ENCODE data around the gene SH2D4B. TPM values are rescaled to one million over a fixed set of nuclear protein-coding genes. Genes with fewer than 3 reads are reported as not detected.

The SH2D4B gene
- total RNA-seq, 1 donor, result under 0.01 TPM

DNA sequence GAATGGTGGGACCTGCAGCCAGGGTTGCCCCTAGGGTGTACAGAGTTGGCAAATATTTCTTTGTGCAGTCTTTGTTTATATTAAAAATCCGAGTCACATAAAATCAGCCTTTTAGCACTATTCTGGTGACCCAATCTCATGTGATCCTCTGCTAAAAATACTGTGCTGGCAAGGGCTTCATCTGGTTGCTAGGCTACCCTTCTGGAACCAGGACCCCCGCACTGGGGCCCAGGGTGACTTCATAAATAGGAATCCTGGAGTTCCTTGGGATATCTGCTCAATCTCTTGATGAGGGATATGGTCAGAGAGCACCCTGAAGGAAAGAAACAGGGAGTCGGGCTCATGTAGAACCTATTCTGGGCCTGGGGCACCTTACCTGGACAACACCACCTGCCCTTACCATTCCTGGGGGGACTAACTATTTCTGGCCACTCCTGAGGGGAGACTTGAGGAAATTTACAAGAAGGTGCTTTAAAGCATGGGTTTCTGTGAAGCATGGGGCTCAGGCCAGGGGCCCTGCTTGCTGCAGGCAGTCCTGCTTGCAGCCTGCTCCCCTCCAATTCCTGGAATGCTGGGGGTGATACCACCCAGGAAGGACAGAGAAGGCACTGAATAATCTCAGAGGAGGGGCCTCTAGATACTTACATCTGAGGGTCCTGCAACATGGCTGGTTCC, 44.7 kb downstream of the SH2D4B start:
- DNase-seq (ENCODE audit: low read depth in 2 of 3, low spot score in 2 of 3), result no peak

DNA sequence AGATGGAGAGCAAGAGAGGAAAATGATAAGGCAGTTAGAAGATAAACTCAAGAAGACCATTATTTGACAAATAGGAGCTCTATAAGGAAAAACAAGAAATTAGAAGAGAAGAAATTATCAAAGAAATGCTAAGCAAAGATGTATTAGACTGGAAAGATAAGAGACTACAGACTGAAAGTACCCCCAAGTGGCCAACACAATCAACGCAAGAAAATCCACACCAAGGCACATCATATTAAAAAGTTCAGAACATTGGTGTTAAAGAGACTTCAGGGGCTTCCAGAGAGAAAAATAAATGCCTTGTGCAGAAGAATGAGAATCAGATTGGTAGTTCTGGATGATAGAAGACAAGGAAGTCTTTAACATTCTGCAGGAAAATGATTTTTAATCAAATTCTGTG, 46.0 kb downstream of the SH2D4B start:
- no peak for DNase-seq (ENCODE audit: low read depth in 2 of 3, low spot score in 2 of 3)

DNA sequence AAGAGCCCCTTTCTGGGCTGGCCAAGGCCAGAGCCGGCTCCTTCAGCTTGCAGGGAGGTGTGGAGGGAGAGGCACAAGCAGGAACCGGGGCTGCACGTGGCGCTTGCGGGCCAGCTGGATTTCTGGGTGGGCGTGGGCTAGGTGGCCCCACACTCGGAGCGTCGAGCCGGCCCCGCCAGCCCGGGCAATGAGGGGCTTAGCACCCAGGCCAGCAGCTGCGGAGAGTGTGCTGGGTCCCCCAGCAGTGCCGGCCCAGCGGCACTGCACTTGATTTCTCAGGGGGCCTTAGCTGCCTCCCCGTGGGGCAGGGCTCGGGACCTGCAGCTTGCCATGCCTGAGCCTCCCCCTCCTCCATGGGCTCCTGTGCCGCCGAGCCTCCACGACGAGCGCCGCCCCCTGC, 48.1 kb downstream of the SH2D4B start:
- no peak for DNase-seq (ENCODE audit: low read depth in 2 of 3, low spot score in 2 of 3)

DNA sequence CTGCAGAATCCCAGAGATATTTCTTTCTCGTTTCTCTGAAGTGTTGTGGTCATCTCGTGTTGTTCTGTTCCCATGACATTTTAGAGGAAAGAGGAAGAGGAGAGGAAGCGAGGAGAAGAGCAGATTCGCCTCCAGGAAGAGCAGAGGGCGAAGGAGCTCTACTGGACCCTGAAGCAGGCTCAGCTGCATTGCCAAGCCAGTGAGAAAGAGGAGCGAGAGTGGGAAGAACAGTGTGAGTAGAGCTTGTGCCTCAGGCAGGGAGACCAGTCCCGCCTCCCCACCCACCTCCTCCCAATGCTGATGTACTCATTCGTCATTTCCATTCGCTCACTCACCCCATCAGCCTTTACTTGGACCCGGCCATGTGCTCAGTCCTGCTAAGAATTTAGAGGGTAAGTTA, 50.8 kb downstream of the SH2D4B start:
- DNase-seq (ENCODE audit: low read depth in 2 of 3, low spot score in 2 of 3), result no peak

DNA sequence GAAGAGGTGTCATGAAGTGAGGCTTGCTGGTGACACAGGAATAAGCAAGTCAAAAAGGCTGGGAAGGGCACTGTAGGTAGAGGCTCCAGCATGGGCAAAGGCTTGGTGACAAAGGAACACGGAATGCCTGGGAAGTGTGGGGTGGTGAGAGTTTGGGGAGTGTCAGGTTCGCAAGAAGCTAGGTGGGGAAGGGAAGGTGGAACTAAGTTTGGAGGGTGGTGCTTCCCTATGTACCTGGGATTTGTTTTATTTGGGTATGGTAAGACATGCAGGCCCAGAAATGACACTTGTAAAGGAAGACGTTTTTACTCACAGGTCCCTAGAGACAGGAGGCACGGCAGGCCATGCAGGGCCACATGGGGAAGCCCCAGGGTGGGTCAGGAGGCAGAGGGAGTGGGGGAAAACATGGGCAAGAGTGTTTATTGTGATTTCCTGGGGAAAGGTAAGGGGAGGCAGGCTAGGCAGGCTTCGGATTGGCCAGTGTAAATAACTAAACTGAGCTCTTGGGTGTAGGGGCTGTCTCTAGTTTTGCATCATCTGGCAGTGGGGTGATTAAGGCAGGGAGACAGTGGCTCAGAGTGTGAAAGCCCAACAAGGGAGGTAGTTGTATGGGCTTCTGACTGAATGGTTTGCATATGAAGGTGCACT, 52.1 kb downstream of the SH2D4B start:
- DNase-seq (ENCODE audit: low read depth in 2 of 3, low spot score in 2 of 3), result no peak

DNA sequence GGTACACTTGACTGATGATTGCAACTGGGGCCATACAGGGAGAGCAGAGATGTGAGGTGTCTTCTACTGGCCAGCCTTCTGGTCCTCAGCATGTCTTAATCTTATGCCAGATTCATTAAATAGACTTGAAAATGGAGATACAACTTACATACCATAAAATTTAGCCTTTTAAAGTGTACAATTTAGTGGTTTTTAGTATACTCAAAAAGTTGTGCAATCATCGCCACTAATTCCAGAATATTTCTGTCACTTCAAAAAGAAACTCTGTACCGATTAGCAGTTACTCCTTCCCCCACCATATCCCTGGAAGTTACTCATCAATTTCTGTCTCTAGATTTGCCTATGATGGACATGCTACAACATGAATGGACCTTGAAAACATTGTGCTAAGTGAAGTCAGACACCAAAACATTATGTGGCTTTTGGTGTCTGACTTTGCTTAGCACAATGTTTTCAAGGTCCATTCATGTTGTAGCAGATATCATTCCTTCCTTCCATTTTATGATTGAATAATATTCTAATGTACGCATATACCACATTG, 53.0 kb downstream of the SH2D4B start:
- DNase-seq (ENCODE audit: low read depth in 2 of 3, low spot score in 2 of 3), result no peak

DNA sequence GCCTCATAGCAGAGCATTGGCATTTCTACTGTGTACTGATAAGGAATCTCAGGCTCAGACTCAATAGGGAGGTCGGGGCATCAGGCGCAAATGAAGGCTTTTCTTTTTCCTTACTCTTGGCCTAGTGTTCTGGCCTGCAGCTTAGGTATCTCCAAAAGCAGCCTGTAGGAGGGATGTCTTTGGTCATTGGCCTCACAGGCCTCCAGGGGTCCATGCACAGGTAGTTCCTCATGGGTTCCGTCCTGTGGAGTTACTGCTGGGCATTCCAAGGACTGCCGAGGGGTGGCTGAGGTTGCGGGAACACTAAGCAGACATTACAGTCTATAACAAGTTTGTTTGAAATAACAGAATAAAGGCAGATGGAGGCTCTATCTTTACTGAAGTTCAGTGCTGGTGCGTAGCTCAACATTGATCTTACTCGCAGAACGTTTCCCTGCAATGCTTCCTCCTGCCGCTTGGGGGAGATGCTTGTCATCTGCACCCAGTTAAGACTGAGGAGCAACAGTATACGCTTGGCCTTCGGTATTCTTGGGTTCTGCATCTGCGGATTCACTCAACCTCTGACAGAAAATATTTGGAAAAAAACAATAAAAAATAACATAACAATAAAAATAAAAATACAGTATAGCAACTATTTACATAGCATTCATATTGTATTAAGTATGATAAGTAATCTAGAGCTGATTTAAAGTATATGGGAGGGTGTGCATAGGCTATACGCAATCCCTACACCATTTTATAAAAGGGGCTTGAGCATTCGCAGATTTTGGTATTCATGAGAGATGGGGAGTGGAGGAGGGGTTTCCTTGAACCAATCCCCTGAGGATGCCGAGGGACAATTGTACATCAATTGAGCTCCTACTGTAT, 58.9 kb downstream of the SH2D4B start:
- DNase-seq (ENCODE audit: low read depth in 2 of 3, low spot score in 2 of 3), result peak in 2 of 3 donors; percentile 35 to 55

DNA sequence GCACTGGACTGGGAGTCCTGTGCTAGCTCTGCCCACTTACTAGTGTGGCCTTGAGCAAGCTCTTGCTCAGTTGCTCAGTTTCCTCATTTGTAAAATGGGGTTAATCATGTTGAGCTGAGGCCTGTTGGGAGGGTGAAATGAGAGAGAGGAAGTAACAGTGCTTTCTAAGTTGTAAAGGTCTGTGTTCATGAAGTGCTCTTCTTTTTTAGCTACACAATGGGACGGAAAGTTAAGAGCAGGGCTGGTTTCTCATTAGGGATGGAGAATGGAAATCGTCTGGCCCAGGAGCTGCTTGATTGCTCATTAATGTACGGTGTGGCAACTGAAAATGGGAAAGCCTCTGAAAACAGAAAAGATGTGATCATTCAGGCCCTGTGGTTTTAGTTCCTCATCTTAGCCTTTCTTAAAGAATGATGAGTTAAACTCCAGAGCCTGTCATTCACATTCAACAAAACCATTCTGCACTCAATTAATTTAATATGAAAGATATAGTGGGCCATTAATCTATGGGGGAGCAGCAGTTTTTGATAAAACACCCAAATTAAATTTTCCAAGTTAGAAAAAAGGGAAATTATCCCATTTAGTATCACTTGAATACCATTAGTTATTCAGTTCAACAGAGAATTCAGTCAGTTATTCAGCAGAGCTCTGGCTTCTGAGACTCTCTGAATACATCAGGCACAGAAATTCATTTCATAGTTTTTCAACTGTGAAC, 60.5 kb downstream of the SH2D4B start:
- peak in 1 of 3 donors; percentile 20 for DNase-seq (ENCODE audit: low read depth in 2 of 3, low spot score in 2 of 3)

DNA sequence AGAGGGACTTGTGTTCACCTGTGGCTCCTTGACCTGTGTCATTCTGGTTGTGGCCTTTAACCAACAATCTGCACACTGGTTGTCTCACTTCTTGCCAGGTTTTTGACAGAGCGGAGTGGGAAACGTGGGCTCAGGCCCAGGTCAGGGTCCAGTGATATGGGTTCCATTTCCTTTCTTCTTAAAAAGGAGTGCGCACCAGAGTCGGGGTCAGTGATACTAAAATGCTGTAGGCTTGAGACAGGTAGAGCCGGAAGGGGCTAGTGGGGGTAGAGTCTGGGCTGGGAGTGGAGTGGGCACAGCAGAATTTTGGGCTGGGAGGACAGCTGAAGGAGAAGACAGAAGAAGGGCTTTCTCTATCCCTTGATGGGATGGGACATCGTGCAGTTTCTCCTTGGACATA, 61.2 kb downstream of the SH2D4B start:
- no peak for DNase-seq (ENCODE audit: low read depth in 2 of 3, low spot score in 2 of 3)

DNA sequence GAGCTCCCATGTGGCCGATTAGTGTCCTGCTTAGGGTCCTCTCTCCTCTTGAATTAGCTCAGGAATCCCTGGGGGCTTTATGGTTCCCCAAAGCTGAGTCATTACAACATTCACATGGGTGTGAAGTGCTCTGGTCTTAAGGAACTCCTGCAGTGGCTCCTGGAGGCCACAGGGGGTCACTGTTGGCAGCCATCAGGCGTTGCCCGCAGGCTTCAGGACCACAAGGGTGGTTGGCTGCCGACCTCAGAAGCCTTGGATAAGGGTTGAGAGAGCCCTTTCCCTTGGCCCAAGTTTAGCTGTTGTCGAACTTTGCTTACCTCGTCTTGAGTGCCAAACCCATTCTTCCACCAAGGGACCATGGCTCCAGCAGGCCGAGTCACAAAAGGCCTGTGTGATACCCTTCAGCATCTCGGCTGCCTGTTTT, 61.7 kb downstream of the SH2D4B start:
- peak in 2 of 3 donors; percentile 72 to 81 for DNase-seq (ENCODE audit: low read depth in 2 of 3, low spot score in 2 of 3)

DNA sequence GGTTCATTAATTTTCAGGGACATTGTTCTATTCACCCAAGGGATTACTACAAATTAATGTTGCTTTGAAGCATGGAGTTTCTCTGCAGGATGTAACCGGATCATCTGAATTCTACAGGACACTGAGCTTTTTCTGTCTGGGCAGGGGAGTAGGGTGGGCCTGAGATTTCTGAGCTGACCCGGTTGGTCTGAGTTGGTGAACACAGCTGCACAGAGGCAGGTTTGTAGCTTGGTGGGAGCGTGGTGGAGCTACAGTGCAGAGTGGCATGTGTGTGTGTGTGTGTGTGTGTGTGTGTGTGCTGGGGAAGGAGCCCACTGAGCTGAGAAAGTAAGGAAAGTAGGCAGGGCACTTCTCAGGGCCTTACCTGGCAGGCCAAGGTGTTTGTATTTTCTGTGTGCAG, 62.6 kb downstream of the SH2D4B start:
- DNase-seq (ENCODE audit: low read depth in 2 of 3, low spot score in 2 of 3), result no peak

DNA sequence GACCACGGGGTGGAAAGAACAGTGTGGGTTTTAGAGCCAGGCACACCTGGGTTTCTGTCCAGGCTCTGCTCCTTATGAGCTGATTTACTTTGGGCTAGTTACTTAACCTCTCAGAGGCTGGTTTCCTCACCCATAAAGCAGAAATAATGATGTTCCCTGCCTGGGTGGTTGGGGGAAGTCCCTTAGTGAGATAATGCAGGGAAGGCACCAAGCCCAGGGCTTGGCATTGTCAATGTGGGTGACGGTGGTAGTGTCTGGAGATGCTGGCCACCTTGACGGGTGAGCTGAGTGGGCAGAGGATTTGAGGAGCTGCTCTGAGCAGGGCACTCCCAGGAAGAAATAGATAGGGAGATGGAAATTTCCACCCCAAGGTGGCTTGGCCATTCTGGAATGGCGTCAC, 65.2 kb downstream of the SH2D4B start:
- DNase-seq (ENCODE audit: low read depth in 2 of 3, low spot score in 2 of 3), result no peak

DNA sequence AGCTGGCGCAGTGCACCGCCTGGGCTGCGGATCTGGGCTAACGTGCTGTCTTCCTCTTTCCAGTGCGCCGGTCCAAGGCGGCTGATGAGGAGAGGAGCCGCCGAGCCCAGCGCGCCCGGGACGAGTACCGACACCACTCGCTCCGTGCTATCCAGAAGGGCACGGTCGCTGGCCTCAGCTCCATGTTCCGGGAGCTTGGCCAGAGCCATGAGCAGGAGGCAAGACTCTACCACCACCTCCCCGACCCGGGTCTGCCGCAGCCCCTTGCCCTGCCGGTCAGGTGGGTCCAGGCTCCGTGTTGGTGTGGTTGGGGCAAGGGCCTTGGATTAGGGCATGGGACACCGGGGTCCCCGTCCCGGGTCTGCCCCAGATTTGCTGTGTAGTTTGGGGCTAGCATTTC, 65.8 kb downstream of the SH2D4B start:
- no peak for DNase-seq (ENCODE audit: low read depth in 2 of 3, low spot score in 2 of 3)

DNA sequence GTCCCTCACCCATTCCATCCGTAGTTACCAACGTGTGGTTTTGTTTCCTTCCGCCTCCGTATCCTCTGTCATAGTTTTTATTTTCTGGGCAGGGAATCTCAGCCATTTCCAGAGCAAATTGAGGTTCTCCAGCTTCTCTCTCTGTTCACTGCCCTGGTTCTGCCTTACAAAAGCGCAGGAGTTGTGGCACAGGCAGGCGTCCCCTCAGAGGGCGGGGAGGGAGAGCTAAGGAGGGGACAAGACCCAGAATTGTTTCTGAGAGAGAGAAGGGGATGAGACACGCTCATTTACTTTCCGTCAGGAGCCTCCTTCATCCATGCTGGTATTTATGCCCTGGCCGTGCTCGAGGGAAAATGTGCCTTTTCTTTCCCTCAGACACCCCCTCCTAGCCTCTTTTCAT, 71.0 kb downstream of the SH2D4B start:
- no peak for DNase-seq (ENCODE audit: low read depth in 2 of 3, low spot score in 2 of 3)

DNA sequence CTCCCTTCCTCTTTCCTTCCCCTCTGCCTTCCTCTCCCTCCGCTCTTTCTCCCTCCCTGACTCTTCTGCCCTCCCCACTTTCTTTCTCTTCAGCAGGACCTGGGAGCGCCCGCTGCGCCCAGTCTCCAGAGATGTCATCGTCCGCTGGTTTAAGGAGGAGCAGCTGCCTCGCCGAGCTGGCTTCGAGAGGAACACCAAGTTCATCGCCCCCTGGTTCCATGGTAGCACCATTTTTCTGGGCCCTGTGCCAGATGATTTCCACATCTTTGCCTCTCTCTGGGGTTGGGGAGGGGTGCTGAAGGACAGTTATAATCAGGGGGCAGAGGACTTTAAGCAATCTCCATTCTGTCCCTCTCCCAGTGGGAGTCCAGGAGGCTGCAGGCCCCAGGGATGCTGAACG, 71.6 kb downstream of the SH2D4B start:
- no peak for DNase-seq (ENCODE audit: low read depth in 2 of 3, low spot score in 2 of 3)

DNA sequence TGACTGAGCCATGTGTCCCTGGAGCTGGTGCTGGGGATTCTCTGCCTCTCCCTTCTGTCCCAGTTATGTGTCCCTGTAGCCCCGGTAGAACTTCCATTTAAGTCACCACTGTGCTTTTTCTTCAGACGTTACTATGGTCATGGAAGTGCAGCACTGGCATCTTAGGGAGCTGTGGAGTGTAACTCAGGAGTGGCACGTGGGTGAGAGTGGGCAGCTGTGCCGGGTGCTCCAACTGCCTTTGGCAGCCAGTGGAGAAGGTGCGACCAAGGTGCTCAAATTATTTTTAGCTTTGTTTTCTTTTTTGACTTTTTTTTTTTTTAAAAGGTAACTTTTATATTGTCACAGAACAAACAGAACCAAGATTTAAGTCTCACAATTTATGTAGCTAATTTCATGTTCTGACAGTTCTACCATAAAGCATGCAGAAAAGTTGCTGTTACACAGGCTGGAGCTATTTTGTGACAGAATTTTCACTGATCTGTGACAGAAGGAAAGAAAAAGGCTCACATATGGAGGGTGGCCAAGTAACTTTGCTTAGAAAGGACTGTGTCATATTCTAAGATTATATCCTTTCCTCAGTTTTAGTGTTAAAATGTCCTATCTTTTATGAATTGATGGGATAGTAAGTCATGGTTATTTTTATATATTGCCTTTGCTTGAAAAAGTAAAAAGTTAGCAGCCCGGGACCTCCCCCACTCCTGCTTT, 73.9 kb downstream of the SH2D4B start:
- no peak for DNase-seq (ENCODE audit: low read depth in 2 of 3, low spot score in 2 of 3)

DNA sequence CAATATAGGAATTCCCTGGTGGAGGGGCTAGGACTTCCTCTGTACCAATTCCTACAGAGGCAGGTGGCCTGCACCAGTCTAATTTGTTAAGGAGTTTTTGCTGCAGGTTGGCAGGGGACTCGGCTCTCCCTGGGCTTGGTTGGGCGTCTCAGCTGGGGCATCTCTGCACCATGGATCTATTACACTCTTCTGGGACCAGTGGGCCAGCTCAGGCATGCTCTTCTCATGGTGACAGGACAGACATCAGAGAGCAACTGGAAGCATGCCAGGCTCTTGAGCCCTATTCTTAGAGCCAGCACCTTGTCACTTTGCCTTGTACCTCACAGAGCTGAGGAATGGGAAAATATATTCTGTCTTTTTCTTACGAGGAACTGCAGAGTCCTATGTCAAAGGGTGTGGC, 74.6 kb downstream of the SH2D4B start:
- no peak for DNase-seq (ENCODE audit: low read depth in 2 of 3, low spot score in 2 of 3)

DNA sequence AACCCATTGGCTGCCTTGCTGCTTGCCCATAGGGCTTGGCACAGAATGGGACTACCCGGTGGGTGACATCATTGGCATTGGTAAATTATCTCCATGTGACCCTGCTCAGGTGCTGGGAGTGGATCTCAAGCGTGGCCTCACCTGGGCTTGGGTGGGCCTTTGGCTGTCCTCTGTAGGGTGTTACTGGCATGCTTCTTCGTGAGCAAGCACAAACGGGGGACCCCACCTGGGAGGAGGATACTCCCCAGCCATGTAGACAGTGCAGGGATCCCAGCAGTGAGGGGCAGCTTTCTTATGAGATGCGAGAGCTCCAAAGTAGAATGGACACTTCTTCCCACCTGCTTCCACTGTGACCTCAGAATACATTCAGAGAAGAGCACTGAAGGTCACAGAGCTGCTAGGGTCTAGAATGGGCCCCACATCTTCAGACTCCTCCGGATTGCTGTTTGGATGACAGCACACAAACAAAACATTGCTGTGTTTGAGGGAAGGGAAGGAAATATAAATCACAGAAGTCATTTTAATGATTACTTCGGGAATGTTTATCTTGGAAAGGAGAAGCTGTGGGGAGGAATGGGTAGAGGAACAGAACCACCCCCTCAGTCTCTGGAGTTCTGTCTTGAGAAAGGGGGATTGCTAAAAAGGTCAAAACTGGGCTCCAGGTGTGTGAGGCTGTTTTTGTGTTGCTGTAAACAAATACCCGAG, 75.9 kb downstream of the SH2D4B start:
- no peak for DNase-seq (ENCODE audit: low read depth in 2 of 3, low spot score in 2 of 3)

DNA sequence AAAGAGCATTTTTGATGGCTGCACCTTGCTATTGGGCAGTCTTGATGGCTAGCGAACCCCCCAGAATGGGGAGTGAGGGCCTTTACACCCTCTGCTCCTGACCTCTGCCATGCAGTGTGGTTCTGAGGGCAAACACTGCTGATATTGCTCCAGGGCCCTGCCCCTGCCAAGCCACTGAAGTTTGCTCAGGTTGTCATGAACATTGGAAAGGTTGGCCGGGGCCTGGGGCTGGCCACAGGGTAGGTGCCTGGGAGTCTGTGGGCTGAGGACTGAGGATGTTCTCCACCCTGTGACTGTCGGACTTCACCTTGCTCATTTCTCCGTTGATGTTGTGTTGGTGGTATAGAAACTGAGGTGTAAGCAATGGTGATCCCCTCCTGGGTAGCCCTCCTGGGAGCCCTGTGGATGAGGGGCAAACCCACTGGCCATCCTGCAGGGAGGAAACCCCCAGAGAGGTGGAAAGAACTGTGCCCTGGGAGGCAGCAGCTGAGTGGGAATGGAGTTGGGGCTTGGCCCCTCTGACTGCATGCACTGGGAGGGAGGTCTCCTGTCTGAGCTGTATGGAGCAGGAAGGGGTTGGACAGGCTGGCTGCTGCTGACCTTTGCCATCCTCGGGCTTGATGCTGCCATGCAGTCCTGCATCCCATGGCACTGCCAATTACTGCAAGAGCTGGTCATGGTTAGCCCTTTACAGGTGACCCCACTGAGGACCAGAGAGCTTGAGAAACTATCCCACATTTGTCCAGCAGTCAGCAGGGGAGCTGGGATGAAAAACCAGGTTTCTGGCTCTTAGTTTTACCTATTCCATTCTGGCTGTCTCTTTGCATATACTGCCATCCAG, 77.1 kb downstream of the SH2D4B start:
- DNase-seq (ENCODE audit: low read depth in 2 of 3, low spot score in 2 of 3), result no peak

All from hematopoietic multipotent progenitor cell (in vitro differentiated cells).